ENCODE measurements around the gene CETN2.
A peak's percentile ranks its signal among the peaks of the same experiment; 100 is the strongest.

The CETN2 gene

DNA sequence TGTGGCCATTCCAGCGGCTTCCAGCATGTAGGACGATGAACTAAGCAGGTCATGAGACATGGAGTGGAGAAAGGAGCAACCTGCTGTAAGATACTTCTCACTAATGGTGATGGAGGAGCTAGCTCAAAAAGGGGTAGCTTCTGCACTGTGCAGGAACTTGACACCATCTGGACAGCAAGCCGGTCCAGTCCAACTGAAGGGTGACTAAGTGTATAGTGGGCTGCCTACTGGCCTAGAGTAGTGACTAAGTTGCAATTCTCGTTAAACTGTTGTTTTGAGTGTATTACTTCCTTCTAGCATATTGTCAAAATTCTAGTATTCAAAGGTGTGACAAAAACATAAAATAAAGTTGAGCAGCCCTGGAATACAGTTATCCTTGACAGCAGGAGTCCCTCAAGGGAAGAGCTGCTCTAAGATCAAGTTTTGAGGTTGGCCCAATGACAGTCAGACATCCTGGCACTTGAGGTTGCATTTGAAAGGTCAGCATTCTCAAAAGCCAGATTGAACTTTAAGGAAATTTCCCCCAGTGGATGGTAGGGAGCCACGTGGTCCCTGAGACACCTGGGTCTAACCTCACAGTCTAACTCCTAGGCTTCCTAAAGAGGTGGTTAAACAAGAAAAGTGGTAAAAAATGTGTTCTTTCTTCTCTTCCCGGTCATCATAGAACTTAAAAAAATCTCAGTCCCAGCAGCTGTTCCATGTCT, 8.0 kb downstream of the CETN2 start:
- ChIA-PET CTCF (interaction anchor here (0.6 to 2.2 kb wide), 6 partner anchors 10 to 1072 kb away, joined by 3 to 17 read pairs (median 4); no protein-coding TSS in a partner anchor), POLR2A (no interaction called here)
- TF ChIP-seq SP1 (IDR thresholded peaks at IDR 0.05) = no peak
- TF ChIP-seq PKNOX1 (IDR thresholded peaks at IDR 0.05) = no peak
- no peak for TF ChIP-seq ELF4 (IDR thresholded peaks at IDR 0.05)
- no peak for DNase-seq (ENCODE audit: extremely low spot score)

- TF ChIP-seq ELF4 (IDR thresholded peaks at IDR 0.05) (no peak), FOXM1 (IDR thresholded peaks at IDR 0.05; ENCODE audit: borderline replicate concordance) (no peak), ZNF384 (IDR thresholded peaks at IDR 0.05) (no peak), HDGF (IDR thresholded peaks at IDR 0.05; ENCODE audit: borderline replicate concordance) (no peak), FOXA1 (IDR thresholded peaks at IDR 0.05) (no peak), PKNOX1 (IDR thresholded peaks at IDR 0.05) (no peak), SUZ12 (IDR thresholded peaks at IDR 0.05) (no peak), L3MBTL2 (conservative IDR thresholded peaks at IDR 0.05) (no peak), BHLHE40 (IDR thresholded peaks at IDR 0.05; ENCODE audit: borderline replicate concordance) (no peak), CTBP1 (IDR thresholded peaks at IDR 0.05; ENCODE audit: borderline replicate concordance) (no peak), FOXK2 (IDR thresholded peaks at IDR 0.05) (no peak), ARNT (IDR thresholded peaks at IDR 0.05) (no peak), NFRKB (IDR thresholded peaks at IDR 0.05) (no peak)
- POLR2A ChIA-PET = interaction anchor here (0.6 kb wide), 1 partner anchor 9 kb away, joined by 3 read pairs; the partner anchor contains the start of genes CETN2 and NSDHL
- CTCF ChIA-PET = interaction anchor here (0.5 to 2.2 kb wide), 14 partner anchors 8 to 1390 kb away, joined by 3 to 17 read pairs (median 3); partner anchors contain the start of genes CETN2 and NSDHL
- peak; percentile 75 for DNase-seq (ENCODE audit: extremely low spot score)
Measured at GRCh38 chrX:152821145-152821765, 9.3 kb downstream of the CETN2 start.

GRCh38 chrX:152819732-152820131, 10.8 kb downstream of the CETN2 start:
- TF ChIP-seq ARNT (IDR thresholded peaks at IDR 0.05) (no peak), ZNF384 (IDR thresholded peaks at IDR 0.05) (no peak), CTBP1 (IDR thresholded peaks at IDR 0.05; ENCODE audit: borderline replicate concordance) (no peak), FOXA1 (IDR thresholded peaks at IDR 0.05) (no peak), NFRKB (IDR thresholded peaks at IDR 0.05) (no peak), FOXM1 (IDR thresholded peaks at IDR 0.05; ENCODE audit: borderline replicate concordance) (no peak), L3MBTL2 (conservative IDR thresholded peaks at IDR 0.05) (no peak), PKNOX1 (IDR thresholded peaks at IDR 0.05) (no peak)
- DNase-seq (ENCODE audit: extremely low spot score) = no peak
- CTCF ChIA-PET = no interaction called here
- POLR2A ChIA-PET = no interaction called here

DNA sequence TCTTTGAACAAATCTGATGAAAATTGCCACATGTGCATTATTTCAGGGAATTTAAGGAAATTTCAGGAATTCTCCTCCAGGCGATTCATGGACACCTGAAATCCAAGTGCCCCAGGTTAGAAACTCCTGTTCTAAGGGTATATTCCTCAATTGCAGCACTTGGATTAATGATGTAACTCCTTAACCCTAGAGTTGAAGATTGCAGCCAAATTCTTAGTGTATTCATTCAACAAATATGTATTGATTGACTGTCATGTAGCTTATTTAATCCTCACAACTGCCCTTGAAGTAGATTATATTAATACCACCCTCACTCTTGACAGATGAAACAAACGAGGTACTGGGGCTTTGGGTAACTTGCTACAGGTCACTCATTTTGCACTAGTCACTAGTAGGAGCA, 11.3 kb downstream of the CETN2 start:
- DNase-seq (ENCODE audit: extremely low spot score) = no peak
- CTCF ChIA-PET = interaction anchor here (1.2 kb wide), 1 partner anchor 1069 kb away, joined by 4 read pairs; no protein-coding TSS in a partner anchor
- TF ChIP-seq ZNF384 (IDR thresholded peaks at IDR 0.05) (no peak), ELF4 (IDR thresholded peaks at IDR 0.05) (no peak)
- POLR2A ChIA-PET = interaction anchor here (1.4 kb wide), 1 partner anchor 12 kb away, joined by 5 read pairs; the partner anchor contains the start of genes CETN2 and NSDHL

- TF ChIP-seq TARDBP (IDR thresholded peaks at IDR 0.05) (no peak), BHLHE40 (IDR thresholded peaks at IDR 0.05; ENCODE audit: borderline replicate concordance) (no peak), HDGF (IDR thresholded peaks at IDR 0.05; ENCODE audit: borderline replicate concordance) (no peak)
- CTCF ChIA-PET = interaction anchor here (0.8 to 1.2 kb wide), 2 partner anchors 1068 to 1070 kb away, joined by 4 read pairs; no protein-coding TSS in a partner anchor
- no peak for DNase-seq (ENCODE audit: extremely low spot score)
- POLR2A ChIA-PET = interaction anchor here (1.4 kb wide), 1 partner anchor 12 kb away, joined by 5 read pairs; the partner anchor contains the start of genes CETN2 and NSDHL
Measured at GRCh38 chrX:152818356-152818755, 12.2 kb downstream of the CETN2 start.

GRCh38 chrX:152817078-152817764, 13.3 kb downstream of the CETN2 start:
- ChIA-PET CTCF (no interaction called here), POLR2A (no interaction called here)
- peak; percentile 61 for DNase-seq (ENCODE audit: extremely low spot score)
- TF ChIP-seq ZNF384 (IDR thresholded peaks at IDR 0.05) (no peak), FOXM1 (IDR thresholded peaks at IDR 0.05; ENCODE audit: borderline replicate concordance) (no peak), BHLHE40 (IDR thresholded peaks at IDR 0.05; ENCODE audit: borderline replicate concordance) (no peak), SUZ12 (IDR thresholded peaks at IDR 0.05) (no peak), ARNT (IDR thresholded peaks at IDR 0.05) (no peak), TARDBP (IDR thresholded peaks at IDR 0.05) (no peak), L3MBTL2 (conservative IDR thresholded peaks at IDR 0.05) (no peak), NFRKB (IDR thresholded peaks at IDR 0.05) (no peak), LEF1 (IDR thresholded peaks at IDR 0.05; ENCODE audit: borderline replicate concordance) (no peak), SP1 (IDR thresholded peaks at IDR 0.05) (no peak), ELF4 (IDR thresholded peaks at IDR 0.05) (no peak), FOXK2 (IDR thresholded peaks at IDR 0.05) (no peak), PKNOX1 (IDR thresholded peaks at IDR 0.05) (no peak)

All from HEK293T (cell line).